ENCODE results near the gene FOCAD. TPM values are rescaled to one million over a fixed set of nuclear protein-coding genes. Genes with fewer than 3 reads are reported as not detected.

The FOCAD gene
- total RNA-seq, 1 experiment from 2014 or later, result 54.1 TPM

GRCh38 chr9:20734275-20734674 lies 50.2 kb downstream of the FOCAD start:
- DNase-seq (ENCODE audit: low read depth), result no peak

- no peak for DNase-seq (ENCODE audit: low read depth)
Measured at GRCh38 chr9:20740304-20740703, 56.2 kb downstream of the FOCAD start.

GRCh38 chr9:20740929-20741582 lies 57.0 kb downstream of the FOCAD start:
- DNase-seq (ENCODE audit: low read depth), result no peak

- no peak for DNase-seq (ENCODE audit: low read depth)
Measured at GRCh38 chr9:20742833-20743232, 58.8 kb downstream of the FOCAD start.

GRCh38 chr9:20744036-20744630 lies 60.1 kb downstream of the FOCAD start:
- DNase-seq (ENCODE audit: low read depth), result no peak

- no peak for DNase-seq (ENCODE audit: low read depth)
Measured at GRCh38 chr9:20746967-20747366, 62.9 kb downstream of the FOCAD start.

GRCh38 chr9:20749496-20750198 lies 65.6 kb downstream of the FOCAD start:
- no peak for DNase-seq (ENCODE audit: low read depth)

- no peak for DNase-seq (ENCODE audit: low read depth)
Measured at GRCh38 chr9:20753761-20754160, 69.7 kb downstream of the FOCAD start.

GRCh38 chr9:20754556-20754955 lies 70.5 kb downstream of the FOCAD start:
- DNase-seq (ENCODE audit: low read depth), result peak; percentile 15

- DNase-seq (ENCODE audit: low read depth), result no peak
Measured at GRCh38 chr9:20760246-20760891, 76.3 kb downstream of the FOCAD start.

GRCh38 chr9:20770947-20771346 lies 86.9 kb downstream of the FOCAD start:
- no peak for DNase-seq (ENCODE audit: low read depth)

- DNase-seq (ENCODE audit: low read depth), result peak; percentile 2
Measured at GRCh38 chr9:20771729-20772128, 87.7 kb downstream of the FOCAD start.

- no peak for DNase-seq (ENCODE audit: low read depth)
Measured at GRCh38 chr9:20775683-20776082, 91.6 kb downstream of the FOCAD start.

- DNase-seq (ENCODE audit: low read depth), result no peak
Measured at GRCh38 chr9:20781092-20781491, 97.0 kb downstream of the FOCAD start.

- DNase-seq (ENCODE audit: low read depth), result no peak
Measured at GRCh38 chr9:20782289-20782688, 98.2 kb downstream of the FOCAD start.

GRCh38 chr9:20783057-20784038 lies 99.3 kb downstream of the FOCAD start:
- no peak for DNase-seq (ENCODE audit: low read depth)

GRCh38 chr9:20784196-20784595 lies 100.1 kb downstream of the FOCAD start:
- no peak for DNase-seq (ENCODE audit: low read depth)

GRCh38 chr9:20786807-20787206 lies 102.7 kb downstream of the FOCAD start:
- no peak for DNase-seq (ENCODE audit: low read depth)

GRCh38 chr9:20788526-20789451 lies 104.7 kb downstream of the FOCAD start:
- no peak for DNase-seq (ENCODE audit: low read depth)

- DNase-seq (ENCODE audit: low read depth), result no peak
Measured at GRCh38 chr9:20790721-20791120, 106.7 kb downstream of the FOCAD start.
